Upper lobe of left lung (tissue), 6 donors: Measurements from ENCODE around the gene CRPPA. TPM values are rescaled to one million over a fixed set of nuclear protein-coding genes. Genes with fewer than 3 reads are reported as not detected.

Experiments
- ATAC-seq, 2 donors: fragments of 200-7000 bp; cut with Tn5 transposase; one replicate each; pipeline ENCODE4 v1.9.1; 2022; ENCODE audit warnings: mild to moderate bottlenecking in 2 of 2, moderate library complexity in 2 of 2; ENCODE audit not compliant: low FRiP score in 2 of 2
- DNase-seq, 2 donors: peaks; one replicate each; pipeline ENCODE4 v3.0.0-alpha.2; 2019 to 2020
- H3K27ac ChIP-seq, 4 donors: fragments of 200-600 bp; sonication (generic); one replicate each; pipeline ENCODE4 v1.5.1; 2016 to 2019
- H3K27me3 ChIP-seq, 4 donors: fragments of 200-600 bp; sonication (generic); one replicate each; pipeline ENCODE4 v1.5.1; 2017 to 2019
- H3K36me3 ChIP-seq, 4 donors: fragments of 200-600 bp; sonication (generic); one replicate each; pipeline ENCODE4 v1.5.1; 2016 to 2019
- H3K4me1 ChIP-seq, 4 donors: fragments of 200-600 bp; sonication (generic); one replicate each; pipeline ENCODE4 v1.5.1; 2018 to 2019
- H3K4me3 ChIP-seq, 4 donors: fragments of 200-600 bp; sonication (generic); one replicate each; pipeline ENCODE4 v1.5.1; 2017 to 2019; ENCODE audit warnings: mild to moderate bottlenecking in 2 of 4, moderate library complexity in 1 of 4
- H3K9me3 ChIP-seq, 4 donors: fragments of 200-600 bp; sonication (generic); one replicate each; pipeline ENCODE4 v1.5.1; 2018 to 2019
- EP300 ChIP-seq, 4 donors: sonication (generic); formaldehyde crosslinking; IDR thresholded peaks; one replicate each; pipeline ENCODE4 v1.5.1; 2017; ENCODE audit warnings: antibody characterized with exemption in 4 of 4, control low read depth in 2 of 4
- POLR2A ChIP-seq, 4 donors: fragments of 450-650 bp; IDR thresholded peaks; one replicate each; pipeline ENCODE4 v1.5.1; 2016 to 2017; ENCODE audit warnings: antibody characterized with exemption in 4 of 4, mild to moderate bottlenecking in 2 of 4
- POLR2AphosphoS5 ChIP-seq, 2 donors: sonication (generic); formaldehyde crosslinking; IDR thresholded peaks; one replicate each; pipeline ENCODE4 v1.5.1; 2017; ENCODE audit warnings: antibody characterized with exemption in 2 of 2
- WGBS, 2 donors: methylation state at CpG; one replicate each; pipeline ENCODE4 v1.1.5; 2017 to 2018; 5-methylcytosine and 5-hydroxymethylcytosine counted together
- total RNA-seq, 6 donors: library from RNA; depleted of rRNA in 4 of 6; stranded (reverse); fragments of >200 nt in 4 of 6; gene quantifications; one replicate each; pipeline versions ENCODE4 v1.1.0 to v1.2.1, GENCODE V29; 2016 to 2021
- TF ChIP-seq, protein P1 (sequence below), 6 experiments: fragments of 450-650 bp in 4 of 6; fragments of 200-600 bp in 2 of 6; sonication (generic) in 2 of 6; IDR thresholded peaks; one replicate each; pipeline ENCODE4 v1.5.1; 2016 to 2019; ENCODE audit warnings: antibody characterized with exemption in 6 of 6
- donor health status: DM: no; HTN: no; CAD: no; lungs with moderate emphysema.
- donor health status: DM: no; HTN: yes; CAD: no; lungs with severe emphysema.

Gene CRPPA
- total RNA-seq, 6 donors from 2014 or later = 1.0 to 3.3 (median 2.4) TPM

DNA sequence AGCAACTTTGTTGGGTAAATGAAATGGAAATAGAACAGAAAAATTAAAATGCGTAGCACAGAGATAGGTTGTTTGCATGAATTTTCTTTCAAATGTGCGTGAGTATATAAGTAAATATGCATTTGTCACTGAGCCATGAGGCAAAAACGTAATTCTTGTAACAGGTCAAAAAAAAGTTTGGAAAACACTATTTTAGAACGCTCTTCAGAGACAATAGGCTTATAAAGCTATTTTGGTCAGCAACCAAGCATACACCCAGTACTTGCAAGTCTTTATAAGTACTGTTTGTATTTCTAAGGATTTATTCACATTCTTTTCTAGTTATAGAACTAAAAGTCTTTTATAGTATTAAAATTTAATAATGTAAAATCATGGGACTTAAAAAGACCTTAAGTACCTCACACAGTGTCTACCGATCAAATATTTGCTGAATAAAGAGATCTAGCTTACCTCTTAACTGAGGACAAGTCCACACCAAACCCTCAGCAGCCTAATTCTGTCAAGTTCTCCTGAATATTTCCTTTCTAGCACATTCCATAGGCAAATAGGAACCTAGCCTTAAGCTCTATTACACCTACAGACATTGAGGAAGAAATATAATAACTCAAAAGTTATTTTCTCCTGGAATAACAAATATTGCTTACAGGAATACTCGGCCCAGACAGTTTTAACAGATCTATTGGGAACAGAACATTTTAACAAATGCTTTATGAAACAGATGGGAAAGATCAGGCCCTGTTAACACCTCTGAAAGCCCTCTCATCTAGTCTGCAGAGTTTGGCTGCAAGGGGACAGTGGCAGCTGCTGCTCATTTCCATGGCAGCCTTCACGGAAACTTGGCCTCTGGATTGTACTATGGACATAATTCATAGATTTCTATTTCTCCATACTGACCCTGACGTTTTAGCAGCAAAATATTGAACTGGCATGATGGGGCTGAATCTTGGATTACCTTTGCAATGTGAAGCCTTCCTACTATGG is 8.8 kb downstream of the CRPPA start:
- 71 to 76% methylated on average over 8 of the region's 8 CpGs for WGBS, 2 donors
- H3K27ac ChIP-seq = peak overlapping the region in 1 of 4 donors; percentile 23
- TF ChIP-seq POLR2A (IDR thresholded peaks at IDR 0.05) = no peak
- TF ChIP-seq POLR2AphosphoS5 (IDR thresholded peaks at IDR 0.05) = no peak
- TF ChIP-seq, protein P1, sequence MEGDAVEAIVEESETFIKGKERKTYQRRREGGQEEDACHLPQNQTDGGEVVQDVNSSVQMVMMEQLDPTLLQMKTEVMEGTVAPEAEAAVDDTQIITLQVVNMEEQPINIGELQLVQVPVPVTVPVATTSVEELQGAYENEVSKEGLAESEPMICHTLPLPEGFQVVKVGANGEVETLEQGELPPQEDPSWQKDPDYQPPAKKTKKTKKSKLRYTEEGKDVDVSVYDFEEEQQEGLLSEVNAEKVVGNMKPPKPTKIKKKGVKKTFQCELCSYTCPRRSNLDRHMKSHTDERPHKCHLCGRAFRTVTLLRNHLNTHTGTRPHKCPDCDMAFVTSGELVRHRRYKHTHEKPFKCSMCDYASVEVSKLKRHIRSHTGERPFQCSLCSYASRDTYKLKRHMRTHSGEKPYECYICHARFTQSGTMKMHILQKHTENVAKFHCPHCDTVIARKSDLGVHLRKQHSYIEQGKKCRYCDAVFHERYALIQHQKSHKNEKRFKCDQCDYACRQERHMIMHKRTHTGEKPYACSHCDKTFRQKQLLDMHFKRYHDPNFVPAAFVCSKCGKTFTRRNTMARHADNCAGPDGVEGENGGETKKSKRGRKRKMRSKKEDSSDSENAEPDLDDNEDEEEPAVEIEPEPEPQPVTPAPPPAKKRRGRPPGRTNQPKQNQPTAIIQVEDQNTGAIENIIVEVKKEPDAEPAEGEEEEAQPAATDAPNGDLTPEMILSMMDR (IDR thresholded peaks at IDR 0.05) = no peak
- TF ChIP-seq EP300 (IDR thresholded peaks at IDR 0.05) = no peak
- DNase-seq (no peak), ATAC-seq (no peak)
- no peak overlapping the region for H3K4me3 ChIP-seq
- no peaks in the 10 kb centered on the region for H3K27me3 ChIP-seq
- H3K4me1 ChIP-seq = peaks cover 3 to 18% (median 9%) of the 10 kb centered on the region in 4 donors
- no peaks in the 10 kb centered on the region for H3K36me3 ChIP-seq
- H3K9me3 ChIP-seq = no peaks in the 10 kb centered on the region

DNA sequence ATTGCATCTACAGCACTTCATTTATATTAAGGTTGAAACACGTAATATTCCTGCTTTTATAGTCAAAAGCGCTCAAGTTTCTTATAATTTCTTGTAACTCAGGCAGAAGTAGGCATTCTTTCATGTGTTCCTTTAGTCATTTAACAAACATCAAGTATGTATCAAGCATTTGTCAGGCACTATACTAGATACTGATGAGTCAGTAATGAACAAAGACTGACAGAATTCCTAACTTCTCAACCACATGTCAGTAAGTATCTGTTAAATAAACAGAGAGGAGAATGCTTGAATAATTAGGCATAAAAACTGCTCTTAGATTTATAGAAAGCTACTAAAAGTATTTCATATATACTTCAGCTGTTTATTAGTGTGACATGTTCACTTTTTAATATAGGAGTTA is 9.9 kb downstream of the CRPPA start:
- 95 to 100% methylated on average over 2 of the region's 2 CpGs for WGBS, 2 donors
- Histone ChIP-seq H3K4me3 (no peak overlapping the region), H3K9me3 (no peaks in the 10 kb centered on the region), H3K27me3 (no peaks in the 10 kb centered on the region), H3K4me1 (peaks cover 3 to 15% (median 9%) of the 10 kb centered on the region in 4 donors), H3K36me3 (no peaks in the 10 kb centered on the region), H3K27ac (no peak overlapping the region)
- DNase-seq (no peak), ATAC-seq (no peak)
- TF ChIP-seq, protein P1 (IDR thresholded peaks at IDR 0.05) = no peak
- TF ChIP-seq EP300 (IDR thresholded peaks at IDR 0.05) = no peak
- TF ChIP-seq POLR2A (IDR thresholded peaks at IDR 0.05) = no peak
- no peak for TF ChIP-seq POLR2AphosphoS5 (IDR thresholded peaks at IDR 0.05)

DNA sequence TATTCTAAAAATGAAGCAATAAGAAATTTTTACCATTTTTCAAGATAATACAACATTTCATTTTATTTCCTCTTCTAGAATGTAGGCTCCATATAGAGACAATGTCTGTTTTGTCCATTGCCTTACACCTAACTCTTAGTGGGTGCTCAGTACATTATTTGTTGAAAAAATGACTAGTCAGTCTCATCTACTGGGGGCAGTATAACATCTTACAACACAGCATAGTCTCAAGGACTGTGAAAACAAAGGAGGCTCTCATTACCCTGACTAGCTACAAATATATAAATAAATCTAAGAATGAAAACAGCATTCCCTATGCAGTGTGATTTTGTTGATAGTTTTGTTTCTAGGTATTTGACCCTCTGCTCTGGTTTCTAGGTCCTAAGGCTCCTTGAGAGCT is 11.6 kb downstream of the CRPPA start:
- no peak for ATAC-seq
- Histone ChIP-seq H3K4me3 (no peak overlapping the region), H3K27ac (no peak overlapping the region), H3K9me3 (no peaks in the 10 kb centered on the region), H3K4me1 (peaks cover 3 to 15% (median 9%) of the 10 kb centered on the region in 4 donors), H3K36me3 (no peaks in the 10 kb centered on the region), H3K27me3 (no peaks in the 10 kb centered on the region)
- no peak for TF ChIP-seq POLR2A (IDR thresholded peaks at IDR 0.05)
- TF ChIP-seq, protein P1 (IDR thresholded peaks at IDR 0.05) = no peak
- no peak for TF ChIP-seq EP300 (IDR thresholded peaks at IDR 0.05)
- no peak for TF ChIP-seq POLR2AphosphoS5 (IDR thresholded peaks at IDR 0.05)
- no peak for DNase-seq

DNA sequence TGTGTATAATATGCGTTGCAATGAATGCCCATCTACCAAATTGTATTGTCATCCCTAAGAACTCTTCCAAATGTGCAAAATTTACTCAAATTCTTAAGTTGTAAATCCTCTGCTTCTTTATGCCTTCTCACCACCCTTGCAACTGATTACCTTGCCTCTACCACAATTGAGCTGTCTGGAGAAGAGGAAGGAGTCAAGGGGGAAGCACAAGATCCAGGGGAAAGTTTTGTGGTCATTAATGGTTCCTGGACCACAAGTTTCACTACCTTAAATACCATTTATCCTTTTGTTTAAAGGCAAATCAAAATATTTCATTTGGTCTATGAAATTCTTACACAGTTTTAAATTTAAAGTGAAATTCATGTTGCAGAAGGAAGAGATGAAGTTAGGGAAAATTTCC is 16.7 kb downstream of the CRPPA start:
- whole genome bisulfite sequencing, 2 donors = 93 to 100% methylated on average over 1 of the region's 1 CpG
- DNase-seq = no peak
- TF ChIP-seq, protein P1 (IDR thresholded peaks at IDR 0.05) = no peak
- TF ChIP-seq POLR2AphosphoS5 (IDR thresholded peaks at IDR 0.05) (no peak), EP300 (IDR thresholded peaks at IDR 0.05) (no peak), POLR2A (IDR thresholded peaks at IDR 0.05) (no peak)
- no peaks in the 10 kb centered on the region for H3K4me1 ChIP-seq
- H3K27ac ChIP-seq = no peak overlapping the region
- no peaks in the 10 kb centered on the region for H3K27me3 ChIP-seq
- peaks cover 5 to 7% (median 6%) of the 10 kb centered on the region in 4 donors for H3K9me3 ChIP-seq
- no peak overlapping the region for H3K4me3 ChIP-seq
- no peaks in the 10 kb centered on the region for H3K36me3 ChIP-seq
- no peak for ATAC-seq
